ENCODE measurements around the gene SERPINB3.
"Not testable (repeated sequence)": the region's sequence is repeated elsewhere in the genome, so short reads cannot be mapped to it uniquely, and the experiment has no call there.

The SERPINB3 gene

GRCh38 chr18:63661750-63662149, at the start of gene SERPINB3:
SERPINB3 (minus strand) TSS chr18:63661893; CDS start chr18:63661216, 677 bp downstream.
- not testable (repeated sequence) for DNase-seq (ENCODE audit: low read depth)

DNA sequence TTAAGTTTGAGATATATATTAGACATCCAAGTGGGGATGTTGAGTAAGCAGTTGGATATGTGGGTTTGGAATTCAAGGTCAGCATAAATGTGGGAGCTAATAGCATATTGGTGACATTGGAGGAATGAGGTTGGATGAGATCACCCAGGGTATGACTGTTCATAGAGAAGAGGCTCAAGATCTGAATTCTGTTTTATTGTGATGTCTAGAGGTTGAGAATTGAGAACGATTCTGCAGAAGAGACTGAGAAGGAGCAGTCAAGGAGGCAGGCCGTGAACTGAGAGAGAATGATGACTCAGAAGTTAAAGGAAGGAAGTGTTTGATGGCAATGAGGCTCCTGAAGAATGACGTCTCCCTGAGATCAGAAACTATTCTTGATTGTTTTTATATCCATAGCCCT, 47.0 kb upstream of the SERPINB3 start:
- DNase-seq (ENCODE audit: low read depth): no peak

DNA sequence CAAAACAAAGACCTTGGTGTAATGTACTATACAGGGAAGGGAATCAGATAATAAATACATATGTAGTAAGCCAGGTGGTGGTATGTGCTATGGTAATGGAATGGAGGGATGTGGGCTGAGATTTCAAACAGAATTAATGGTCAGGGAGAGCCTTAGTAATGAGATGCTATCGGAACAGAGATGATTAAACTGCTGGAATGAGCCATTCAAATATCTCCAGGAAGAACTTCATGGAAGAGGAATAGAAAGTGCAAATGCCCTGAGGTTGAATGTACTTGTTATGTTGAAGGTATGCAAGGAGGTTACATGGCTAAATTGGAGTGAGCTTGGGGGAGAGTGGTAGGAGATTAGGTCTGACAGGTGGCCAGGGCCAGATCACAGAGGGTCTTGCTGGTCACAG, 46.1 kb upstream of the SERPINB3 start:
- no peak for DNase-seq (ENCODE audit: low read depth)

- DNase-seq (ENCODE audit: low read depth): no peak
Measured at GRCh38 chr18:63705401-63705800, 43.7 kb upstream of the SERPINB3 start.

- no peak for DNase-seq (ENCODE audit: low read depth)
Measured at GRCh38 chr18:63702660-63703059, 41.0 kb upstream of the SERPINB3 start, which contains the start of gene SERPINB11. SERPINB11 (plus strand) TSS chr18:63702960; CDS start chr18:63710194, 7,234 bp downstream.

GRCh38 chr18:63701952-63702351, 40.3 kb upstream of the SERPINB3 start:
- no peak for DNase-seq (ENCODE audit: low read depth)

DNA sequence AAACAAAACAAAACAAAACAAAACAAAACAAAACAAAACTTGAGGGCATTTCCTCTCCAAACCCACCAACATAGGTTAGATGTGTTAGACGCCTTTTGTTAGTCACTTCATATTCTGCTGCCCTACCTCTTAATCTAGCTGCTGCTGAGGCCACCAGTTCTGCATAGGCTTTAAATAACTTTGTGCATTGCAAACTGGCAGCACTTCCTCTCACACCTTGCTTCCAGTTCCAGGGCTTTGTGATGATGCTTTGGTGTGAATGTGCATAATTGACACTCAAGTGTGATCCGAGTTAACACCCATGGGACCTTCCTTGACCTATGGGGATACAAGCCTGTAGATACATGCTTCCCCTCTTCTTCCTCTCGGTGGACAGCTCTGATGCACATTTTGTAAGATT, 38.8 kb upstream of the SERPINB3 start:
- no peak for DNase-seq (ENCODE audit: low read depth)

- DNase-seq (ENCODE audit: low read depth): no peak
Measured at GRCh38 chr18:63697097-63697660, 35.5 kb upstream of the SERPINB3 start.

DNA sequence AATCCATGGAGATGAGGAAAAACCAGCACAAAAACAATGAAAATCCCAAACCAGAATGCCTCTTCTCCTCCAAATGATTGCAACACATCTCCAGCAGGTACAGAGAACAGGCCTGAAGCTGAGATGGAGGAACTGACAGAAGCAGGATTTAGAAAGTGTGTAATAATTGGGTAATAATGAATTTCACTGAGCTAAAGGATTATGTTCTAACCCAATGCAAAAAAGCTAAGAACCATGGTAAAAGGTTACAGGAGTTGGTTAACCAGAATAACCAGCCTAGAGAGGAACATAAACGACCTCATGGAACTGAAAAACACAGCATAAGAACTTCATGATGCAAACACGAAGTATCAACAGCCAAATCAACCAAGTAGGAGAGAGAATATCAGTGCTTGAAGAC, 27.4 kb upstream of the SERPINB3 start:
- DNase-seq (ENCODE audit: low read depth): no peak

- DNase-seq (ENCODE audit: low read depth): no peak
Measured at GRCh38 chr18:63686871-63687270, 25.2 kb upstream of the SERPINB3 start.

DNA sequence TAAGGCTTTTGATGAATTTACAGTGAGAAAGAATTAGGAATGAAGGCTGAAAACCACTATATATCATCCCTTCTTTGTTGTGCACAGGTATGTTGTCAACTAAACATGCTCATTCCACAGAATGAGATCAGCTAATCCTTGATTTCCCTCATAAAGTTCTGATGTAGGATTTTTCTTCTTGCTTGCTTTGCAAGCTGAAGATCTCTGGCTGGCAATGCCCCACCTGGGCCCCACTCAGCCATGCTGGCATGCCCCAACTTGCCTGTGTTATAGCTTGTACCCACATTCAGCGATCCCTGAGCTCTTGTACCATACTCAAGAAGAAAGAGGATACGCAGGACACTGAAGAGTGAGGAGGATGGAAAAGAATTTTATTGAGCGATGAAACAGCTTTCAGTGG, 23.0 kb upstream of the SERPINB3 start:
- DNase-seq (ENCODE audit: low read depth): no peak

DNA sequence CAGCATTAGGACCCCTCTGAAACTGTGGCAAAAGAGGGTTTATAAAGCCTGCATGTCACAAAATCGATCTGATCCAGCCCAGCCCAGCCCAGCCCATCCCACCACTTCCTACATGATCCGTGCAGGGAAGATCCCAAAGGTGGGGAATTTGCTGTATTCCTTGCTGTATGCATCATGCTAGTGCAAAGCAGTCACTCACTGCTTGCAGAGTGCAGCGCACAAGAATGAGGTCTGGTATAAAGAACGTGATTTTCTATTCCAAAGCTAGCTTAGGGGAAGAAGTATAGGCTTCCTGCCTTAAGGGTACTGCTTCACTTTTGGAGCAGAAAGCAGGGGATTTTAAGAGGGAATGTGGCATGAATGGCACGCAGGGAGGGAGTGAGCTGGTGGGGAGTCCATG, 22.2 kb upstream of the SERPINB3 start:
- no peak for DNase-seq (ENCODE audit: low read depth)

DNA sequence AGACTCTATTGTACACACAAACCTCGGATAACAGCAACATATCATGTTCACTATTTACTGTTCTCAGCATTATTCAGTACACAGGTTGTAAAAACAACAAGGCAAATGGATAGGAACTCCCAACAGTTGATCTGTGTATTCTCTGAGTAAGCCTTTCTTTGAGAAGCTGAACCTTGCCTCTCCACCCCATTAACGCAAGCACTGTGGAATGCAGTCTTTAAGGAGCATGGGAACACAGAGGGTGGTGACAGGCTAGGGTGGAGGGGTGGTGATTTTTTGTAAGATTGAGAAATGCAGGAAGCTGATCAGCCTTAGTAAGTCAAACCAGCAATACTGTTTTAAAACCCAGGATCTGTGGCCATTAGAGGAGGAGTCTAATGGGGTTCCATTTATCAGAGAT, 21.5 kb upstream of the SERPINB3 start:
- DNase-seq (ENCODE audit: low read depth): no peak

DNA sequence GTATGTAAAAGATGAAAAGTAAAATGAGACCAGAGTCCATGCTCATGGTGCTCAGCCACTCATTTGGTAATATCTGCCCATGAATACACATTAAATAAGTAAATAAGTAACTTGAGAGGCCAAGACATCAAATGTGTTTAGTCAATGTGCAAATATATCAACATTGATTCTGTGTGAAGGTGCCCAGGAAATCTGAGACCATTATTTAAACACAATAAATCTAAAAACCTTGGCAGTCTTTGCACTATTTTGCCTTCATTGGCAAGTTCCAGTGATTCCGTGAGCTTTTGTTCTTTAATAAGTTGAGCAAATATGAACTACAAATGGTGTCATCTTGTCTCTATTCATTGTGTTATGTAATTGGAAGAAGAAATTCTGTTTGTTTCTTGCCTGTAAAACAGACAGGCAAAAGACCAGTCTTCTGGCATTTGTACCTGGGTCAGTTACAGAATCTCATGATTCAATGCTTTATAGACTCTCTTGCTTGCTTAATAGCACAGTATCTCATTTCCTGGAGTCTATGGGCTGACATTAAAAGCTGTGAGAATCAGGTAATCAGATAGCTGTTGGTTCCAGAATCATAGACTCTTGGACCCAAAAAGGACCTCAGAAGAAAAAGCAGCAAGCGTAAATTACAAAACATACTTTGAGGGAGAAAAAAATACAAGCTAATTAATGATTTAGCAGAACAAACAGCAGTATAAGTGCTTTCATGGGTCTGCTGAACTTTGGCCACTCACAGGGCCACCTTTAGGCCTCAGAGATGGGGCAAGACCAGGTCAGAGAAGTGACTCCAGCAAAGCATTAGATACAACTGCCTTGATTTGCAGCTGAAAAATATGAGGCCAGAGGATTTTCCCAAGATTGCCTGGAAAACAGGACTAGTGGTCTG, 20.0 kb upstream of the SERPINB3 start:
- no peak for DNase-seq (ENCODE audit: low read depth)

GRCh38 chr18:63679820-63680606, 18.3 kb upstream of the SERPINB3 start:
- no peak for DNase-seq (ENCODE audit: low read depth)

GRCh38 chr18:63677500-63678225, 16.0 kb upstream of the SERPINB3 start:
- DNase-seq (ENCODE audit: low read depth): no peak

GRCh38 chr18:63676526-63677323, 15.0 kb upstream of the SERPINB3 start:
- DNase-seq (ENCODE audit: low read depth): no peak

DNA sequence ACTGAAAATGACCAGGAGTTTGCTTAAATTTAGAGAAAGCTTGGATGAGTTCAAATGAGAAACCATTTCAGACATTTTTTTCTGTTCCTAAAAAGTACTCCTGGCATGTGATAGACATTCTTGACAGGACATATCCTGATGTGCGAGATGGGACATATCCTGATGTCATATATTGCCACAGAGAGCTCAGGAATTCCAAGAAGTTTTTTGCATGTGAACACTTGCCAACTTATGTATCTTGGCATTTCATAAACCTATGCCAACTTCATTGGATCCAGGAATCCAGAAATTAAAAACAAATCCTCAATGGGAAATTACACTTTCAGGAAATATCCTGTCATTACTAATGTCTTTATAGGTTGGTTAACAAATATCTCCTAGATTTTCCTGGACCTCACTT, 2.9 kb upstream of the SERPINB3 start:
- DNase-seq (ENCODE audit: low read depth): no peak

GRCh38 chr18:63658920-63659319, 2.8 kb downstream of the SERPINB3 start:
- not testable (repeated sequence) for DNase-seq (ENCODE audit: low read depth)

DNA sequence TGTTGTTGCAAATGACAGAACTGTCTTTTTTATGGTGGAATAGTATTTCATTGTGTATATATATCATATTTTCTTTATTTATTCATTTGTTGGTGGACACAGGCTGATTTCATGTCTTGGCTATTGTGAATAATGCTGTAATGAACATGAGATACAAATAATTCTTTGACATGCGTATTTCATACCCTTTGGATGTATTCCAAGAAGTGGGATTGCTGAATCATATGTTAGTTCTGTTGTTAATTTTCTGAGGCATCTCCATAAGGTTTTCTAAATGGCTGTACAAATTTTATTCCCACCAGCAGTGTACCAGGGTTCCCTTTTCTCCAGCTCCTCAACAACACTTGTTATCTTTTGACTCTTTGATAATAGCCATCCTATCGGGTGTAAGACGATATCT, 11.4 kb downstream of the SERPINB3 start:
- DNase-seq (ENCODE audit: low read depth): not testable (repeated sequence)

DNA sequence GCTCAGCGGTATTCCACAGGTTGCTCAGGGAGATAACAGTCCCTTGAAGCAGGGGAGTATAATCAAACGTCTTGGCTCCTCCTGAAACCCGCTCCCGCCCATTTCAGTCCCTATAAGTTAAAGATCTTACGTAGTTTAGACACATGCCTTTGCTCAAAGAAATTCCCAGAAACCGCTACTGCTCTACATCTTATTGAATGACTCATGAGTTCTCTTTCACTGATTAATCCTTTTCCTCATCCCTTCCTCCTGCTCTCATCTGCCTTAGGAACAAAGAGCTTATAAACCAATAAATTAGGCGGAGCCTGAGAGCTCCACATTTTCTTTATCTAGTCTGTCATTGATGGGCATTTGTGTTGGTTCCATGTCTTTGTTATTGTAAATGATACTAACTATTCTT, 13.5 kb downstream of the SERPINB3 start:
- DNase-seq (ENCODE audit: low read depth): no peak

Measured in CMK (cell line).